Ureter (tissue), 1 donor: ENCODE data around the gene NDUFA6. TPM values are rescaled to one million over a fixed set of nuclear protein-coding genes. Genes with fewer than 3 reads are reported as not detected.

Experiments used
- DNase-seq: peaks from one replicate; pipeline ENCODE4 v3.0.0-alpha.2; 2020; ENCODE audit warnings: low spot score
- total RNA-seq: library from RNA; stranded (reverse); gene quantifications from one replicate; pipeline ENCODE4 v1.2.4, GENCODE V29; 2023
- donor health status: DM: yes; HTN: yes; CAD: no.

The NDUFA6 gene
- total RNA-seq, 1 donor from 2014 or later: 55.1 TPM

DNA sequence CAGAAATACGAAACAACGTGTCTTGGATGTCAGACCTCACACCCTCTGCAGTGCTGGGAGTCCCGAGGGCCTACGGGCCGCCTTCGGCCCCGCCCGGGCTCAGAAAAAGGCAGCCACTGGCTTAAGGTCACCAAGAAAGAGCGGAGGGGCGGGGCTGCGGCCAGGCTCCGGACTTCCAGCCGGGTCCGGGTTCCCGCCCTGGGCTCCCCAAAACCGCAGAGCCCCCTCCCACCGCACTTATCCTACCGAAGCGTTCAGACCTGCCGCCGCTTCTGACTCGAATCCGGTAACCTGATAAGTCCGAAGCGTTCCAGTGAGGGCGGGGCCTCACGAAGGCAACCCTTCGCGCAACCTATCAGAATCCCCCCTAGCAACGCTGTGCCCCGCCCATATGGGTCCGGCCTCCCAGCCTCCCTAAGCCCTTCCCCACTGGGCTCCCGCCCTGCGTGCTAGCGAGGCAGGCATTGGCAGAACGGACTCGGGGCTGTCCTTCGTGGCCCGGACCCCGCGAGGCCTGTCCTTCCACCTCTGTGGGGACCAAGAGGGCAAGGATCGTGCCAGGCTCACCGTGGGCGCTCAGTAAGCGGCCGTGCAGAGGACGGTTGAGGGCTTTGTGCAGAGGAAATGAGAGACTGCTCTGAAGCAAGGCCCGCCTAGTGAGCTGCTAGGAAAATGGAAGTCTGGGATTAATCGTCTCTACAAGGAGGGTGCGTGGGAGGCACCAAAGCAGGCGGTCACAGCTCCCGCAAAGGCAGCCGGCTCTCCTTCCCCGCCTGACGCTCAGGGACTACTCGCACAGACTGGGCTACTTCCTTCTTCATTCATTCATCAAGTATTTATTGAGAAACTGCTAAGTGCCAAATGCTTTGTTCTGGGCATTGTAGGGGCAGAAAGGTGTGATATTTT is 19.8 kb downstream of the NDUFA6 start, which contains the start of gene NAGA:
TSS of gene NAGA (minus strand) at position 296 of the 906 bp plus-strand sequence. CDS start 515 bp downstream, outside the sequence.
- peak; percentile 96 for DNase-seq

DNA sequence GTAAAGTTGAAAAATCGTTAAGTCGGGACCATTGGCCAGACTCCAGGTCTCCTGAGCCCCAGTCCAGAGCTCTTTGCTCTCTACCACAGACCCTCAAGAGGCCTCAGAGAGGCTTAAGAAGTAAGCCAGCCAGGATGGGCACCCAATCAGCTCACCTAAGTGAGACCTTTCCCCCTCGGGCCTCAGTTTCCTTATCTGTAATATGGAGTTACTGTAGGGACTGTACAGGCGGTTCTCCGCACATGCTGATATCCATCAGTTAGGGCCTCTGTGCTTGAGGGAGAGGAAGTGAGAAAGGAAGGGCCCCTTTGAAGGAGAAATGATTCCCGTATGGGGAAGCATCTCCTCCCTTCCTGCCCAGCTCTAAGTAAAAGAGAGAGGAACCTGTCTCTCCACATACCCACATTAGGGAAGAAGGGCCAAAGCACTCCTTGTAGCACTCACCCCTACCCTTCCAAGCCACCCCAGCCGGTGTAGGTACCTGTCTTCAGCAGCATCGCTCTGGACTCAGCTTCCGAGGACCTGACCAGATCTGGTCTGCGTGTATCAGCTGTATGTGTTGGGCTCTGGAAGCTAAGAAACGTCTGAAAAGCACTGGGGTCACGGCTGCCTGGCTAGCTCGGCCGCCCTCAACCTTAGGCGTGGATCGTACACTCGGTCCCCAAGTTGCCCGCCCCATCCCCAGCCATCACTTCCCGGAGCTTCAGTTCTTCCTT is 20.6 kb downstream of the NDUFA6 start:
- no peak for DNase-seq

DNA sequence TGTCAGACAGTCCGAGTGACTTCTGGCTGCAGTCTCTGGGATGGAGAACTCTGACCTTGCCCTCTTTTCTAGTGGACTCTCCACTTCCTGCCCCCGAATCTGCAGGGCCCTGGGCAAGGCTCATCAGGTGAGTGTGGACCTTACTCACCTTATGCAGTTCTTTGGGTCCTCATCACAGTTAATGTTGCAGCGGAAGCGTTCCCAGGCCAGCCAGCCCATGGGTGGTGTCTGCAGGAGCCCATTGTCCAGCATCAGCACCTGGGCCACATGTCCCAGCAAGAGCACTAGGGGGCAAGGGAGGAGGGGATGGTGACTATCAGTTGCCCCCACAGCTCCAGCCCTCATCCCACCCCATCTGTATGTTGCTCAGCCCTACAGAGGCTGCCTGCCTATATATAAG is 22.3 kb downstream of the NDUFA6 start:
- DNase-seq: peak; percentile 38

DNA sequence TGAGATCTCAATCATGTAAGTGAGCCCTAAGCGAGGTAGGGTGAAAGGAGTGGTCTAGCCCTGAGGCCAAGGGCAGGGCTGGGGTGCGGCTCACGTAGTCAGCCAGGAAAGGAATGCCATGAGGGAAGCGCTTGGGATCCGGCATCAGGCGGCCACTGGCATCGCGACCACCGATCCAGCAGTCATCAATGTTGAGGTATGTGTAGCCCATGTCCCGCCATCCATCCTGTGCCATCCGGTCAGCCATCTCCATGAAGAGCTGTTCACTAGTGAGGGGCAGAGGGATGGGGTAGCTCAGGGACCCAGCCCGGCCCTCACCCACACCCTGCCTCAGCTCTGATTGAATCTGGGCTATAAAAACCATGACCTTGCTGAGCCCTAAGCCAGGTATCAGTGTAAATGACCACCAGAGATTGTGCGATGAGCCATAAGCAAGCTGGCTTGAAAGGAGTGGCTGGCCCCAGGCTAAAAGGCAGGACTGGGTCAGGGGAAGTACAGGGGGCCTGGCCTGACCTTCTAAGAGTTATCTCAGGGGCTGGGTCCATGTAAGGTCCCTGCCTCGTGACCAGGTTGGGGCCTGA is 22.8 kb downstream of the NDUFA6 start:
- peak; percentile 46 for DNase-seq

DNA sequence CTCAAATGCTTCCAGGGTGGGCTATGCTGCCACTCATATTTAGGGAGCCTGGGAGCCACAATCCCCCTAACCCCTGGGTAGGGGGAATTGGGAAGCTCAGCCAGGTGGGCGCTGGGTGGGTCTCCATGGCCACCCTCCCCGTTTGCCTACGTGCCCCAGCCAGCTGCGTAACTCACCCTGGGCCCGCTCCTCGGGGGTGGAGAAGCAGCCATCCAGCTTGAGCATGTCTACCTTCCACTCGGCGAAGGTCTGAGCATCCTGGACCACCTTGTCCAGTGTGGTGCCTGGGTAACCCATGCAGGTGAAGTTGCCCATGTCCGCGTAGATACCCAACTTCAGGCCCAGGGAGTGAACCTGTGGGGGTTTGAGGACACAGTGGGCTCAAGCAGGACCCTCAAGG is 23.6 kb downstream of the NDUFA6 start:
- DNase-seq: peak; percentile 42

DNA sequence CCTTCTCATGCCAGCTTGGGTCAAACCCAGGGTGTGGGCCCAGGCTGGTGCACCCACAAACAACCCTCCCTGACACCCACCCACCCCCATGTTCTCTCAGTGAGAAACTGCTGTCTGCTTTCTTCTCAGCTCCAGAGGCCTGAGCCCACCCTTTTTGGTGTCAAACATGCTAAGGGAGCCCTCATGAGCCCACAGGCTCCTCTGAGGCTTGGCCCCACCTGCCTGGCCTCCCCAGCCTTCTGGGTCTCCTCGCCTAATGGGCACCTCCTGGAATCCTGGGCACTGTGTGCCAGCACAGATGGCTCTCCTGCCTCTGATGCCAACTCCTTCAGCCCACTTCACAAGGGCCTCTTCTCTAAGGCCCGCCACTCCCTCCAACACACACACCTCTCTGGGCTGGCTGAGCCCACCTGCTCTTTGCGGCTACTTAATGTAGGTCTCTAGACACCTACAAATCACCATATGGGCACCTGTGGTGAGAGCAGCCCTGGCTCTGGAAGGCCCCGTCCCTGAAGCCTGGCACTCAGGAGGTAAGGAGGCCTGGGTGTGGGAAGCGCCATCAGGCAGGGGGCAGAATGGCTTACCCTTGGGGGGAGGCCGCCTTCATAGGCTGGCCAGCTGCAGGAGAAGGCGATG is 24.3 kb downstream of the NDUFA6 start:
- DNase-seq: peak; percentile 29

DNA sequence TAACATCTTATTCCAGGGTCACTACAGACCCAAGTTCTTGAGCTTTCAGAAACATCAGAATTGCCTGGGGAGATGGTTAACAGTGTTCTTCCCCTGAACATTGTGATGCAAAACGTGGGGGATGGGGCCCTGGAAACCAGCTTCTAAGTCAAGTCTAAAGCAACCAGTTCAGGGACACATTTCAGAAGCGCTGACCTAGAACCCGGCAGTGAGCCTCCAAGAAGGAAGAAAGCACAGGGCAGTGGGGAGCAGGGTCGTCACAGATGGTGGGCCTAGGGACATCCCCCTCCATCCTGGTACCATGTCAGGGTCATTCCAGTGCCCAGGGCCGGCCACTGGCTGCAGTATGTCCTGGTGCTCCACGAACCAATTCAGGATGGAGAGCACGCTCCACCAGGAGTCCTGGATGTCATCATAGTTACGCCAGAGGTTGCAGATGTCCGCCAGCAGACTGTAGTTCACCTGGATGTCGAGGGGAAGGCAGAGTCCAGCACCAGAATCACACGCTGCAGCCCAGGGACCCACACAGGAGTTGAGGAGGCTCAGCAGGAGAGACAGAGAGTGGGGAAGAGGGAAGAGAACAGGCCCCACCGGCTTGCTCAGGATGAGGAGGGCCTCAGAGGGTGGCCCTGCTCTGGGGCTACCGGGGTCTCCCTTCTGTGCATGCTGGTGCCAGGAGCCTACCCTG is 25.0 kb downstream of the NDUFA6 start:
- DNase-seq: peak; percentile 37

DNA sequence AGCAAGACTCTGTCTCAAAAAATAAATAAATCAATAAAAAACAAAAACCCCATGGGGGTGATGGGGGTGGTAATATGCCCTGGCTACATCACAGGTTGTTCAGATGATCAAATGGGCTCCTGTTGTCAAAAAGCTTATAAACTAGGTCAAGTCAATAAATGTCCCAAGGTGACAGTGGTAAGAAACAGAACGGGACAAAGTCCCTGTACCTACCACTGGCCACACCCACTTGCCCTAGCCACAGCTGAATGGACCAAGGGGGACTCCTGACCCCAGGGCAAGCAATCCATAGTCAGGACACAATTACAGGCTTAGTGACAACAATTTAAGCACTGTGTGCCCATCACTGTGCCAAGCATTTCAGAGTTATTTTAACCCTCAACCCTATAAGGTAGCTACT is 25.9 kb downstream of the NDUFA6 start:
- DNase-seq: no peak

DNA sequence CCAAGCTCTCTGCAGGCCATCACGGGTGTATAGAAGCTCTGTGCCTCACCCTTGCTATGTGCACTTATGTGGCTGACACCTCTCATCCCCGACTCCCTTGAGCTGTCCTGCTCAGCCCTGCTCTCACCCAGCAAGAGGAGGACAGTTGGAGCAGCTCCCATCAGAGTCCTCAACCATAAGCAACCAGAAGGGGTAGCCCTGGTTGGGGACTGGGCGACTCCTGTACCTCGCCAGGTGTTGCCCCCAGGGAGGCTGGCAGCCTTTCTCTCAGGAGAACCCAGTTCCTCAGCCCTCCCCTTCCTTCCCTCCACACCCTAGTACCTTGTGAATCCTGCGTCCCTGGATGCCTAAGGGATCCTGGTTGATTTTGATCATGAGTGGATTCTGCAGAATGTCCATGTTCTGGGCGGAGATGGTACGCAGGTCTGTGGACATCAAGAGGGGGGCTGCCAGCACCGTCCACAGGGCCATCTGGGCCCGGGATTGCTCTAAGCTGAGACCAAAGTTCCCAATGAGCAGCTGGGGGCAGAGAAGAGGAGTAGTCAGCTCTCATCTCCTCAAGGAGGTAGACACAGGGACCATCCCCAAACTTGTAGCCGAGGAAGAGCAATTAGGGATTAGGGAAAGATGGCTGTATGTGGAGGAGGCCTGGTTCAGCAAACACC is 27.9 kb downstream of the NDUFA6 start:
- peak; percentile 33 for DNase-seq

DNA sequence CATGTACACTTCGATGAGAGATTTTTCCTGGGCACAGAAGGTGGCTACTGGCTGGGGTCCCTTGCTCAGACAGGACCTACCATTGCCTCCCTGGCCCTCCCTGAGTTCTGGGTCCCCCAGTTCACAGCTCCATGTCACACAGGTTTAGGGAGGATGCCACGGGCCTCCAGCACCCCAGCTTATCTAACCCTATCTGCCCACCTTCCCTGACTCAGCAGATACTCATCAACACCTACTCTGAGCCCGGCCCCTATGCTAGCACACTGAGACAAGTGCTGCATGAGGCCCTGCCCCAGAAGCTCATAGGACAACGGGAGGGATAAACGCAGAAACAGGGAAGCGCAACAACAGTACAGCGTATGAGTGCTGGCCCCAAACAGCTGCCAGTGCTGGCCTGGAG is 29.5 kb downstream of the NDUFA6 start:
- DNase-seq: peak; percentile 24

DNA sequence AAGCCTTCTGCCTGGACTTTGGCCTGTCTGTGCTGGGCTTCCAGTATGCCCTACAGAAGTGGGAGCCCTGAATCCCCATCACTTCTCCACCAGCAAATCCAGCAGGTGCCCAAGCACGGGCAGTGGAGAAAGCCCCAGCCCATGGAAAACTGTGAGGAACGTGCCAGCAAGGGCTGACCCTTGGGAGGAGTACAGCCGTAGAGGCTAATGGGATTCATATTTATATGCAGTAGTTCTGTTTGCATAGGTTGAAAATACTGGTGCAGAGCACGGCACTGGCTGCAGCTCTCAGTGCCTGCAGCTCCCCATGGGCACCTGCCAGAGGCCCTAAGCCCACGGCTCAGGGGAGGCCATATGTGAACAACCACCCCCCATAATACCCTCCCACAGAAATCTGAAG is 30.1 kb downstream of the NDUFA6 start:
- DNase-seq: no peak

DNA sequence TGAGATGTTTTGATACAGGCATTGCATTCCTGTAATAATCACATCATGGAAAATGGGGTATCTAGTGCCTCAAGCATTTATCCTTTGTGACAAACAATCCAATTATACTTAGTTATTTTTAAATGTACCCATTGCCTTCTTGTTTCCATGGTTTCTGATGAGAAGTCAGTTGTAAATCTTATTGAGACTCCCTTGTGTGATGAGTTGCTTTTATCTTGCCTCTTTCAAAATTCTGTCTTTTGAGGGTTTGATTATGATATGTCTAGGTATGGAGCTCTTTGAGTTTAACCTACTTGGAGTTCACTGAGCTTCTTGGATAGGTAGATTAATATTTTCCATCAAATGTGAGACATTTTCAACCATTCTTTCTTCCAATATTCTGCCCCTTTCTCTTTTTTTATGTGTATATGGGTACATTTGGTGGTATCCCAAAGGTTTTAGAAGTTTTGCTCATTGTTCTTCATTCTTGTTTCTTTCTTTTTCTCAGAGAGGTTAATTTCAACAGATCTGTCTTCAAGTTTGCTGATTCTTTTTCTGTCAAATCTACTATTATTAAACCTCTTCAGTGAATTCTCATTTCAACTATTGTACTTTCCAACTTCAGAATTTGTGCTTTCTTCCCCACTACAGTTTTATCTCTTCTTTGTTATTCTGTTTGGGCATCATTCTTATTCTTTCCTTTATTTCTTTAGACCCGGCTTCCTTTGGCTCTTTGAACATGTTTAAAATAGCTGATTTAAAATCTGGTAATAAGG is 33.6 kb downstream of the NDUFA6 start:
- no peak for DNase-seq

DNA sequence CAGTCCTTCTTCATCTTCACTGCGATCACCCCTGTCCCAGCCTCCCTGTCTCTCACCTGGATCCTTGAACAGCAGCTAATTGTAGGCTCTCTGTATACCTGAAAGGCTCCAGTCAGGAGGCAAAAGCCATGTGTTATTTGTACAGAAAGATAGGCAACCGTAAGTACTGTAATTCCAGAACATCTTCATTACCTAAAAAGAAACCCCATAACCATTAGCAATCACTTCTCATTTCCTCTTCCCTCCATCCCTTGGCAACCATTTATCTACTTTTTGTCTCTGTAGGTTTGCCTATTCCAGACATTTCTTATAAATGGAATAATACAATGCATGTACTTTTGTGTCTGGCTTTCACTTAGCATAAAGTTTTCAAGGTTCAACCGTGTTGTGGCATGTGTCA is 37.8 kb downstream of the NDUFA6 start:
- DNase-seq: no peak

DNA sequence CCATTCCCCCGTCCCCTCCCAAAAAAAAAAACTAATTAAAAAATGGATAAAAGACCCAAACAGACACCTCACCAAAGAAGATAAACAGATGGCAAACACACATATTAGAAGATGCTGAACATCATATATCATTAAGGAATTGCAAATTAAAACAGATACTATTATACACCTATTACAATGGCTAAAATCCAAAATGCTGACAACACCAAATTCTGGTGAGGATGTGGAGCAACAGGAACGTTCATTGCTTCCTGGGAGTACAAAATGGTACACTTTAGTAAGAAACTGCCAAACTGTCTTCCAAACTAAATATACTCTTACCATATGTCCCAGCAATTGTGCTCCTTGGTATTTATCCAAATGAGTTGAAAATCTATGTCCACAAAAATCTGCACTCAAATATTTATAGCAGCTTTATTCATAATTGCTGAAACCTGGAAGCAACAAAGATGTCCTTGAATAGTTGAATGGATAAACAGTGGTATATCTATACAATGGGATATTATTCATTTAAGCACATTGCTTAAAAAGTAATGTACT is 39.9 kb downstream of the NDUFA6 start:
- no peak for DNase-seq

DNA sequence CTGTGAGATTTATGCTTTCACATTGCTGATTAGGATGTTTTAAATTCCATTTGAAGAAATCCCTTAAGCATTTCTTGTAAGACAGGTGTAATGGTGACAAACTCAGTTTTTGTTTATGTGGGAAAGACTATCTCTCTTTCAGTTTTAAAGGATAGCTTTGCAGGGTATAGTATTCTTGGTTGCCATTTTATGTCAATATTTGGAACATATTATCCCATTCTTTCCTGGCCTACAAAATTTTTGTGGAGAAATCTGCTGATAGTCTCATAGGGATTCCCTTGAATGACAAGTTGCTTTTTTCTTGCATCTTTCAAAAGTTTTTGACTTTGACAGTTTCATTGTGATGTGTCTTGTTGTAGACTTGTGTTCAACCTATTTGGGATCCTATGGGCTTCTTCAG is 48.8 kb downstream of the NDUFA6 start:
- no peak for DNase-seq

DNA sequence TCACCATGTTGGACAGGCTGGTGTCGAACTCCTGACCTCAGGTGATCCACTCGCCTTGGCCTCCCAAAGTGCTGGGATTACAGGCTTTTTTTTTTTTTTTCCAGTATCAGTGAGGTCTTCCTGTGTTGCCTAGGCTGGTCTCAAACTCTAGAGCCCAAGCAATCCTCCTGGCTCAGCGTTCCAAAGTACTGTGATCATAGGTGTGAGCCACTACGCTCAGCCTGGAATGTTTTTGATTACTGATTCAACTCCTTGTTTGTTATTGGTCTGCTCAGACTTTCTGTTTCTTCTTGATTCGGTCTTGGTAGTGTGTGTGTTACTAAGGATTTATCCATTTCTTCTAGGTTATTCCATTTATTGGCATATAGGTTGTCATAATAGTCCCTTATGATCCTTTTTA is 51.3 kb downstream of the NDUFA6 start:
- DNase-seq: no peak
